Panc1 (cell line): ENCODE results near the gene SNED1. TPM values are rescaled to one million over a fixed set of nuclear protein-coding genes. Genes with fewer than 3 reads are reported as not detected.

ENCODE experiments used
- ATAC-seq: fragments of 200-7000 bp; cut with Tn5 transposase; 2 replicates; pipeline ENCODE4 v1.9.1; 2020; ENCODE audit warnings: mild to moderate bottlenecking, moderate library complexity
- BruUV-seq: library from RNA; stranded (reverse); fragments of 400-500 nt; replicated peaks from 2 replicates; lab custom pipeline; 2021; lab: Mats Ljungman, UMichigan
- CTCF ChIA-PET: fragments of 300-600 bp; sonication (Branson Sonifier 250); formaldehyde crosslinking; loops from one replicate; lab custom pipeline; 2022; ENCODE audit warnings: antibody characterized with exemption; lab: Charles Lee
- POLR2A ChIA-PET: fragments of 300-600 bp; sonication (Branson Sonifier 250); formaldehyde crosslinking; loops from one replicate; lab custom pipeline; 2022; ENCODE audit warnings: antibody characterized with exemption; lab: Charles Lee
- DNase-seq: peaks from one replicate; pipeline ENCODE4 v3.0.0-alpha.2; 2010; ENCODE audit warnings: low read depth, low spot score
- H3K27ac ChIP-seq: 2 replicates; pipeline ENCODE4 v1.5.1; 2011; ENCODE audit warnings: mild to moderate bottlenecking, low read length, inconsistent platforms
- H3K27me3 ChIP-seq: fragments of 200-500 bp; sonication (Bioruptor generic); 2 replicates; pipeline ENCODE4 v1.6.0; 2014; ENCODE audit warnings: low read length, inconsistent platforms; ENCODE audit not compliant: control insufficient read depth, insufficient read depth
- H3K36me3 ChIP-seq: fragments of 200-500 bp; sonication (Bioruptor generic); 2 replicates; pipeline ENCODE4 v1.5.1; 2014; ENCODE audit warnings: inconsistent platforms, mild to moderate bottlenecking, low read length, moderate library complexity; ENCODE audit not compliant: control insufficient read depth, insufficient read depth
- H3K4me1 ChIP-seq: 2 replicates; pipeline ENCODE4 v1.5.1; 2011; ENCODE audit warnings: inconsistent platforms, mild to moderate bottlenecking, low read length, moderate library complexity; ENCODE audit not compliant: control insufficient read depth, insufficient read depth
- H3K4me3 ChIP-seq, 2 experiments: 2 replicates each; pipeline ENCODE4 v1.5.1; 2011 to 2012; ENCODE audit warnings: low read depth in 2 of 2, low read length in 2 of 2, mild to moderate bottlenecking in 2 of 2, inconsistent platforms in 1 of 2, moderate library complexity in 1 of 2
- H3K9me3 ChIP-seq: fragments of 200-500 bp; sonication (Bioruptor generic); 2 replicates; pipeline ENCODE4 v1.5.1; 2014; ENCODE audit warnings: low read depth, mild to moderate bottlenecking, inconsistent platforms, low read length, moderate library complexity; ENCODE audit not compliant: control insufficient read depth, insufficient read depth
- CTCF ChIP-seq: fragments of 450-650 bp; IDR thresholded peaks from 2 replicates; pipeline ENCODE4 v1.5.1; 2017; ENCODE audit warnings: mild to moderate bottlenecking
- POLR2AphosphoS5 ChIP-seq: IDR thresholded peaks from 2 replicates; pipeline ENCODE4 v1.6.1; 2012; ENCODE audit warnings: mild to moderate bottlenecking, low read depth, low read length, moderate library complexity
- REST ChIP-seq, 2 experiments: IDR thresholded peaks; 2 replicates each; pipeline ENCODE4 v1.6.1; 2011 to 2012; ENCODE audit warnings: low read depth in 2 of 2, control low read depth in 1 of 2, low read length in 1 of 2, mild to moderate bottlenecking in 1 of 2, moderate library complexity in 1 of 2; ENCODE audit not compliant: insufficient read depth in 1 of 2
- SIN3A ChIP-seq: IDR thresholded peaks from 2 replicates; pipeline ENCODE4 v1.6.1; 2012; ENCODE audit warnings: low read depth, mild to moderate bottlenecking, low read length, moderate library complexity, borderline replicate concordance; ENCODE audit not compliant: insufficient read depth
- TCF7L2 ChIP-seq: IDR thresholded peaks from 2 replicates; pipeline ENCODE4 v1.6.1; 2011; ENCODE audit warnings: mild to moderate bottlenecking, low read depth, low read length, inconsistent platforms
- in situ Hi-C: cut with HindIII; loops from 2 replicates; pipeline ENCODE4 v1.10.0; 2016; ENCODE audit warnings: low sequenced_read_pairs, low pct_unique_long_range_greater_than_20kb
- intact Hi-C: fragments of 100-400 bp; cut with micrococcal nuclease; formaldehyde crosslinking; loops from one replicate; pipeline ENCODE4 v1.10.0; 2022; ENCODE audit not compliant: unreplicated experiment
- total RNA-seq: library from RNA; stranded (reverse); gene quantifications from one replicate; pipeline ENCODE4 v1.2.1, GENCODE V29; 2021; ENCODE audit not compliant: unreplicated experiment

Gene SNED1
- total RNA-seq, 1 experiment from 2014 or later, result 11.0 TPM

- ChIA-PET POLR2A (no interaction called here), CTCF (no interaction called here)
- in situ Hi-C loops, result no loop called here
- no peaks in the 10 kb centered on the region for H3K36me3 ChIP-seq
- no peak for TF ChIP-seq SIN3A
- no peak for TF ChIP-seq CTCF
- TF ChIP-seq REST (IDR thresholded peaks at IDR 0.05; ENCODE audit: insufficient read depth in 1 of 2, low read depth in 2 of 2, low read length in 1 of 2), result no peak
- TF ChIP-seq TCF7L2, result no peak
- TF ChIP-seq POLR2AphosphoS5, result no peak
- no TSS peak for BruUV-seq
- no peaks in the 10 kb centered on the region for H3K27me3 ChIP-seq
- H3K4me1 ChIP-seq, result no peaks in the 10 kb centered on the region
- intact Hi-C loops, result no loop called here
- no peak overlapping the region for H3K27ac ChIP-seq
- no peak overlapping the region for H3K4me3 ChIP-seq
- H3K9me3 ChIP-seq, result no peaks in the 10 kb centered on the region
- ATAC-seq (no peak), DNase-seq (no peak)
Observed at GRCh38 chr2:240962300-240963064, 35.9 kb upstream of the SNED1 start.

DNA sequence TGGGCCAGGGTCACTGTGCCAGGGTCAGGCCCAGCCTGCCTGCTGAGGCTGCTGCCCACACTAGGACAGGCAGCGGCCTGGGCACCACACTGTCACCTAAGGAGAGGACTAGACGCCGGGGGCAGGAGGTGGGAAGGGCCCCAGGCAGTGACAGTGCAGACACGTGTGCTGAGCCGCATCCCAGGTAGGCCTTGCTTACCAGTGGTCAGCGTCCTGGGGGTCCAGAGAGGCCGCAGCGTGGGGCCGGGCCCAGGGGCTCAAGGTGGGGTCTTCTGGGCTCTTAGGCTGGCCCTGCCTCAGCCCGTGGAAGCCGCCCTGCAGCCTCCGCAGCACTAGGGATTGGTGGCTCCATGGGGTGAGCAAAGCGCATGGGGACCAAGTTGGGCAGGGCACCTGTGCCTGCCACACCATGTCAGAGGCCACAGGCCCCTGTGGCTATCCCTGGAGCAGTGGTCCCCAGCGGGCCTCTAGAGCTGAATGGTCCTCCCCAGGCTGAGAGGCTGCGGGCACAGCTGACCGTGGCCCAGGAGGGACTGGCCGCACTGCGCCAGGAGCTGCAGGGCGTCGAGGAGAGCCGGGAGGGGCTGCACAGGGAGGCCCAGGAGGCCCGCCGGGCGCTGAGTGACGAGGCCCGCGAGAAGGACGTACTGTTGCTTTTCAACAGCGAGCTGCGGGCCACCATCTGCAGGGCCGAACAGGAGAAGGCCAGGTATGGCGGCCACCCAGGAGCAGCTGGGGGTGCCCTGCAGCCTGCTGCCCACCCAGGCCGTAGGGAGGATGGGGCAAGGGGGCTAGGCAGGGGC lies 35.2 kb upstream of the SNED1 start:
- intact Hi-C loops (no loop called here), in situ Hi-C loops (no loop called here)
- CTCF ChIA-PET, result no interaction called here
- no TSS peak for BruUV-seq
- ATAC-seq (no peak), DNase-seq (no peak)
- no peak overlapping the region for H3K27ac ChIP-seq
- no peak overlapping the region for H3K4me3 ChIP-seq
- no peaks in the 10 kb centered on the region for H3K9me3 ChIP-seq
- H3K27me3 ChIP-seq, result no peaks in the 10 kb centered on the region
- no peaks in the 10 kb centered on the region for H3K4me1 ChIP-seq
- no peak for TF ChIP-seq POLR2AphosphoS5
- TF ChIP-seq REST (IDR thresholded peaks at IDR 0.05; ENCODE audit: insufficient read depth in 1 of 2, low read depth in 2 of 2, low read length in 1 of 2), result no peak
- H3K36me3 ChIP-seq, result no peaks in the 10 kb centered on the region
- POLR2A ChIA-PET, result no interaction called here
